Measurements from ENCODE around the gene EYS.
"Not testable (repeated sequence)": the region's sequence is repeated elsewhere in the genome, so short reads cannot be mapped to it uniquely, and the experiment has no call there.

Gene EYS

GRCh38 chr6:65633501-65633900 lies 73.5 kb downstream of the EYS start:
- no peak for DNase-seq (ENCODE audit: low read depth in 2 of 2)

- DNase-seq (ENCODE audit: low read depth in 2 of 2), result no peak
These were observed 75.3 kb downstream of the EYS start for GRCh38 chr6:65631711-65632110.

DNA sequence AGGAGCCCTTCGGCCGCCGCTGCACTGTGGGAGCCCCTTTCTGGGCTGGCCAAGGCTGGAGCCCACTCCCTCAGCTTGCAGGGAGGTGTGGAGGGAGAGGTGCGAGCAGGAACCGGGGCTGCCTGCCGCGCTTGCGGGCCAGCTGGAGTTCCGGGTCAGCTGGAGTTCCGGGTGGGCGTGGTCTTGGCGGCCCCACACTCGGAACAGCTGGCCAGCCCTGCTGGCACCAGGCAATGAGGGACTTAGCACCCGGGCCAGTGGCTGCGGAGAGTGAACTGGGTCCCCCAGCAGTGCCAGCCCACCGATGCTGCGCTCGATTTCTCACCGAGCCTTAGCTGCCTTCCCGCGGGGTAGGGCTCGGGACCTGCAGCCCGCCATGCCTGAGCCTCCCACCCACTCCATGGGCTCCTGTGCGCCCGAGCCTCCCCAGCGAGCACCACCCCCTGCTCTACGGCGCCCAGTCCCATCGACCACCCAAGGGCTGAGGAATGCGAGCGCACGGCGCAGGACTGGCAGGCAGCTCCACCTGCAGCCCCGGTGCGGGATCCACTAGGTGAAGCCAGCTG lies 79.5 kb downstream of the EYS start:
- not testable (repeated sequence) for DNase-seq (ENCODE audit: low read depth in 2 of 2)

- DNase-seq (ENCODE audit: low read depth in 2 of 2), result no peak
These were observed 80.0 kb downstream of the EYS start for GRCh38 chr6:65627015-65627414.

DNA sequence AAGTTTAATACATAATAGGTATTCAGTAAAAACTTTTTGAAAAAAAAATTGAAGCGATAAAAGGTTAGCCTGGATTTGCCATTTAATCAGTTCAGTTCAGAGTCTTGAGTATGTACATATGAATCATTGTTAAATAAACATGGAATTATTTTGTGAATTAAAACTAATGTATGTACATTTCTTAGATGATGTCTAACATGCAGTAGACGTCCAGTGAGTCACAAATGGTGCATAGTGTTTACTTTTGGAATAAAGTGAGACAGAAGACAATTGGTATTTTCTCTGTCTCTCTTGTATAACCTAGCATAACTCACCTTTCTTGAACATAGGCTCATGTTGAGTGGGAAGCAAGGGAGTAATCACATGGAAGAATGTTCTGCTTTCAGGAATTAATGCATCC lies 83.5 kb downstream of the EYS start:
- no peak for DNase-seq (ENCODE audit: low read depth in 2 of 2)

DNA sequence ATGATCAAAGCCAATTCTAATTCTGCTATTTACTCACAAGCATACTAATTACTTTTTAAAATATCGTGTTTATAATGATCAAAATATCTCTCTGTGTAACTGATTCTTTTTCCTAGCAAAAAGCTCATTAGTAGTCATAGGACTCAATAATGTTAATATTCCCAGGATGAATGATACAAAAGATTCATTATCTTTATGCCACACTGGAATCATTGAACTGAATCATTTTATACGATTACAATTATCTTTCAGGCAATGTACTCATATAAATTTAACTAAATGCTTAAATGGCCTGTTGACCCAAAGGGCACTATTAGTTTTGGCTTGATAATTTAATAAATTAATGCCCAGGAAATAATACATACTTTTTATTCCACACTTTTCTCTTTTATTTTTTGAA lies 96.3 kb downstream of the EYS start:
- DNase-seq (ENCODE audit: low read depth in 2 of 2), result no peak

GRCh38 chr6:65595540-65595939 lies 111.5 kb downstream of the EYS start:
- DNase-seq (ENCODE audit: low read depth in 2 of 2), result no peak

DNA sequence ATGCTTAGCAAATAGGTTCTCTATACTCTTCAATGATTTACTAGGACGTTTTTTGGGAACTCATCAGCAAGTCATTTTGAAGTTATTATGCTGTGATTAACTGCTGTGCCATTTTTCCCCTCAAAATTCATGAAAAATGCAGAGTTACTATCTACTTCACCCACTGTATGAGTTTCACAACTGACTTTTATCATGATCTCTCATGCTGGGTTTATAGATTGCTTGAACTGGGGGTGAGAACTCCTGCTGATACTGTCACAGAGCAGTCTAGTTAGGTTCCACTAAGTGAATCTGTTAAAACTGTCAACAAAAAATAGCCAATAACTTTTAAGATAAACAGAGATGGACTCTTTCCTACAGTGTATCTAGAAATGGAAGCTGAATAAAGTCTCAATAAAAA lies 136.7 kb downstream of the EYS start:
- DNase-seq (ENCODE audit: low read depth in 2 of 2), result no peak

DNA sequence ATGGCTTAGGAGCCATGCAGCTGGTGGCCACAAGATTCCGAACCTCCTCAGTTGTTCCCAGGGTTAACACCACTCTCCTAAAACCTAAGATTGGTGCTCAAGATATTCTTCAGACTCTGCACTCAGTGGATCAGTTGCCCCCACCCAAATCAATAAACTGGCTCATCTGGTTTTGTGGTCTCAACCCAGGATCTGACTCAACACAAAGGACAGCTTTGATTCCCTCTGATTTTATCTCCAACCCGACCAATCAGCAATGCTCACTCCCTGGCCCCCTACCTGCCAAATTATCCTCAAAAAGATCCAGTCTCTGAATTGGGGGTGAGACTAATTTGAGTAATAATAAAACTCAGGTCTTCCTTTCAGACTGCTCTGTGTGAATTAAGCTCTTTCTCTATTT lies 137.5 kb downstream of the EYS start:
- DNase-seq (ENCODE audit: low read depth in 2 of 2), result no peak

DNA sequence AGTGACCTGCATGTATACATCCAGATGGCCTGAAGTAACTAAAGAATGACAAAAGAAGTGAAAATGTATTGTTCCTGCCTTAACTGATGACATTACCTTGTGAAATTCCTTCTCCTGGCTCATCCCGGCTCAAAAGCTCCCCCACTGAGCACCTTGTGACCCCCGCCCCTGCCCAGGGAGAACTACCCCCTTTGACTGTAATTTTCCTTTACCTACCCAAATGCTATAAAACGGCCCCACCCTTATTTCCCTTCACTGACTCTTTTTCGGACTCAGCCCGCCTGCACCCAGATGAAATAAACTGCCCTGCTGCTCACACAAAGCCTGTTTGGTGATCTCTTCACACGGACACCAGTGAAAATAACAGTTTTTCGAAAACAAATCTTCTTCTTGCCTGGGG lies 138.0 kb downstream of the EYS start:
- DNase-seq (ENCODE audit: low read depth in 2 of 2), result not testable (repeated sequence)

DNA sequence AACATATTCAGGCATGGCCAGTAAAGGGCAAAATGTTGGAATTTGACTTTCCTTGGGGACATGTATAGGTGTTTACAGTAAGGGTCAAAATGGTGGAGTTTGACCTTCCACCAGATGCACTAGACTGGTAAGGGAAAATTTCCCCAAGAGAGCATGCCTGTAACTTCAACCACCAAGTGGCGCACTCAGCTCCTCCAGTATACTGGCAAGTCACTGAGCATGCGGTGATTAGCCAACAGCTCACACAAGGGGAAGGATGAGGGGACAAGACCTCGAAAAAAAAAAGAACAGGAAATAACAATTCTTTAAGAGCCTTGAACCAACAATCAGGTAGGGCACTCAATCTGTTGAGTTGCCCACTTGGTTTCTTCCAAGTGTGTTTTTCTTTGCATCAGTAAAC lies 140.9 kb downstream of the EYS start:
- no peak for DNase-seq (ENCODE audit: low read depth in 2 of 2)

- DNase-seq (ENCODE audit: low read depth in 2 of 2), result no peak
These were observed 149.0 kb downstream of the EYS start for GRCh38 chr6:65558071-65558470.

- DNase-seq (ENCODE audit: low read depth in 2 of 2), result no peak
These were observed 149.8 kb downstream of the EYS start for GRCh38 chr6:65557224-65557623.

DNA sequence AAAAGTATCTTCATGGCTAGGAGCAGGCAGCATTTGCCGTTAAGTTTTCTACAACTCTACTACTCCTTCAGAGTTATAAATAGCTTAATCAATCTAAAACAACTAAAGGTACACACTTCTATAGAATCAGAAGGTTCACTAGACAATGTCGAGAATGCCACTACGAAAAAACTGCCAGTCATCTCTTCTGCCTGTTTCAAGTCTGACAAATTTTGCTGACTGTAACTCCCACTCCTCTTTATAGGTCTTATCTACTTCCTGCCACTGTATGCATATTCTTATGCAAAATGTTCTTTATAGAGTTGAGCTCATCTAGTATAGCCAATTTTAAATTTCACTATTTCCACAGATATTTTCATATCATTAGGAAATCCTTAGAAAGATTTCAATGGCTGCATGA lies 160.1 kb downstream of the EYS start:
- DNase-seq (ENCODE audit: low read depth in 2 of 2), result no peak

- DNase-seq (ENCODE audit: low read depth in 2 of 2), result no peak
These were observed 161.1 kb downstream of the EYS start for GRCh38 chr6:65545920-65546319.

- DNase-seq (ENCODE audit: low read depth in 2 of 2), result no peak
These were observed 168.4 kb downstream of the EYS start for GRCh38 chr6:65538644-65539043.

GRCh38 chr6:65537600-65537999 lies 169.4 kb downstream of the EYS start:
- no peak for DNase-seq (ENCODE audit: low read depth in 2 of 2)

DNA sequence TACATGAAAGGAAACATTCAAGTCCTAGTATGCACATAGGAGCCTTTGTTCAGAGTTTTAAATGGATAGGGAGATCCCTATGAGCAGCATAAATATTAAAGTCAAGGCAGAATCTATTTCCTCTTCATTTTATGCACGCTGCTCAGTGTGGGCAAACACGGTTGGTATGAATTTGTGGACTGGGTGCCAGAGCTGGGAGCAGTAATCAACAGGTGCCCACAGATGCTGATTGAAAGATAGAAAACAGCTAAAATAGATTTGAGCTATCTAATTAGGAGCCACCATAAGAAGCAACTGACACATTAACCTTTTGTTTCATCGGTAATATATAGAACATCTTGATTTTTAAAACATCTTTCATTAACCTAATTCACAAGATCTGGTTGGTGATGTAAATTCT lies 175.5 kb downstream of the EYS start:
- no peak for DNase-seq (ENCODE audit: low read depth in 2 of 2)

- DNase-seq (ENCODE audit: low read depth in 2 of 2), result no peak
These were observed 182.8 kb downstream of the EYS start for GRCh38 chr6:65524232-65524631.

DNA sequence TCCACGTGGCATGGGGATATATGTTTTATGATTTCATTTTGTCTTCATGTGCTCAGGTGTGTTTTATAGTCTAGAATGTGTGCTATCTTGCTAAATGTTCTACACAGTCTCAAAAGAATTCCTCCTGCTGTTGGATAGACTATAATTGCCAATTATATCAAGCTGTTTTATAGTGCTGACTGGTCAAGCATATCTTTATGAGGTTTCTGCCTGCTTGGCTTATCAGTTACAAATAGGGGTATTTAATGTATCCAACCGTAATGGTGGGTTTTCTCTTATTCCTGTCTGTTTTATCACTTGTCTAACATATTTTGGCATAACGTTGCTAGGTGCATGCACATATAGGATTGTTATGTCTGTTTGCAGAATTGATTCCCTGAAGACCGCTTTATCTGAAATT lies 201.3 kb downstream of the EYS start:
- no peak for DNase-seq (ENCODE audit: low read depth in 2 of 2)

DNA sequence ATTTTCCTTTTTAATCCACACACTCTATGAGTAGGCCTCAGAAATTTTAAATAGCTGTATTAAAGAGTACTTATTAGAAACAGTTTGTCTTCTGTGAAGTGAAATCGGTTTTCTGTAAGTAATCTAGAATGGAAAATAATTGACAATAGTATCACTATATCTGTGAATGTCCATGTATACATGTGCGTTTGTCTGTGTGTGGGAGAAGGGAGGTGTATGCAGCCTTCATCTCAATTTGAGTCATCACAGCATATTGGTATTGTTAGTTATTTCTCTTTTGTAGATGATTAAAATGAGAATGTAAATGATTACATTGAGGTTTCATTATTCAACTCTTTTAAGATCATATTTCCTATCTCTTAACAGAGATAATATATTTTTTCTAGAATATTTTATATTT lies 206.0 kb downstream of the EYS start:
- DNase-seq (ENCODE audit: low read depth in 2 of 2), result no peak

DNA sequence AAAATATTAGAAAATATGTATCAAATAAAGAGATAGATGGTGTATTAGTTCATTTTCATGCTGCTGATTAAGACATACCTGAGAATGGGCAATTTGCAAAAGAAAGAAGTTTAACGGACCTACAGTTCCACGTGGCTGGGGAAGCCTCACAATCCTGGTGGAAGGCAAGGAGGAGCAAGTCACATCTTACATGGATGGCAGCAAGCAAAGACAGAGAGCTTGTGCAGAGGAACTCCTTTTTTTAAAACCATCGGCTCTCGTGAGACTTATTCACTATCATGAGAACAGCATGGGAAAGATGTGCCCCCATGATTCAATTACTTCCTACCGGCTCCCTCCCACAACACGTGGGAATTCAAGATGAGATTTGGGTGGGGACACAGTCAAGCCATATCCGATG lies 223.4 kb downstream of the EYS start:
- not testable (repeated sequence) for DNase-seq (ENCODE audit: low read depth in 2 of 2)

- DNase-seq (ENCODE audit: low read depth in 2 of 2), result no peak
These were observed 237.4 kb downstream of the EYS start for GRCh38 chr6:65469650-65470049.

DNA sequence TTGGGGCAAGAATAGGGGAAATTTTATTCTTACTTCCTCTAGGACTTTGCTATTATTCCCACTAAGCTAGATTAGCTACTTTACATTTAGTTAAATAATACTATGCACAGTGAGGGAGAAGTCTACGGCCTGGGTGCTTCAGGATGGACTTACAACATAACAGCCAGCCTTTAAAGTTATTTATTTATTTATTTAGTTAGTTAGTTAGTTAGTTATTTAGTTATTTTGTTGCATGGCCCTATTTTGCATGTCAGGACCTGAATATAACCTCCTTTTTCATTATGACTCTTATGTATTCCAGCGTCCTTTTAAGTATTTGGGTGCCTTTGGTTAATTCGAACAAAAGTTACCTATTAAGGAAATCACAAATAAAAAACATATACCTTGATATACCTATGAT lies 238.7 kb downstream of the EYS start:
- DNase-seq (ENCODE audit: low read depth in 2 of 2), result no peak

DNA sequence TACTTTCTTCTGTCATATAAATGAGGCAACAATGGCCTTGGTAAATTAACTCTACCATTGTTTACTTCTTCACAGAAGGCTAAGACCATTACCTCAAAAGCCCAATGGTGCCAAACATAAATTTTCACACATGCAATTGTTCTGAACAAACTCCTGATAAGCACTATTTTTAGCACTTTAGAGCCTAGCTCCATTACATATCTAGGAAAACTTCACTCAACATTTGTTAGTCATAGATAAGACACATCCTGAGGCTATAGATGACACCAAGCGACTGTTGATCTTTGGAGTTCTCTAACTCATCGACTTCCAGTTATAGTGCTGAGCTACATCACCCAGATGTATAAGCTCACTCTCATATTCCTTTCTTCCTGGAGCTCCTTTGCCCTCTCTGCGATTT lies 245.9 kb downstream of the EYS start:
- no peak for DNase-seq (ENCODE audit: low read depth in 2 of 2)

Data from stimulated activated CD8-positive, alpha-beta memory T cell treated with anti-CD3 and anti-CD28 coated beads, Interleukin-2, amount 100 ng/mL, for 48 hours (primary cell).